PFSK-1 (cell line): ENCODE data around the gene EMILIN1.

Source experiments
- FOXP2 ChIP-seq: optimal IDR thresholded peaks from 2 replicates; pipeline ENCODE3; 2011; ENCODE audit warnings: borderline replicate concordance, control low read depth, inconsistent platforms; ENCODE audit not compliant: insufficient read depth; ENCODE audit errors: extremely low read length, extremely low read depth
- POLR2AphosphoS5 ChIP-seq: IDR thresholded peaks from 2 replicates; pipeline ENCODE4 v1.6.1; 2012; ENCODE audit warnings: low read depth, mild to moderate bottlenecking, control low read depth, low read length, moderate library complexity
- REST ChIP-seq, 2 experiments: IDR thresholded peaks; 2 replicates each; pipeline versions ENCODE4 v1.6.1 to v1.8.0; 2011 to 2012; ENCODE audit warnings: low read depth in 2 of 2, low read length in 2 of 2, control low read depth in 1 of 2, inconsistent platforms in 1 of 2, mild to moderate bottlenecking in 1 of 2, moderate library complexity in 1 of 2; ENCODE audit not compliant: insufficient read depth in 1 of 2
- SIN3A ChIP-seq: IDR thresholded peaks from 2 replicates; pipeline ENCODE4 v1.6.1; 2012; ENCODE audit warnings: mild to moderate bottlenecking, low read length, moderate library complexity, borderline replicate concordance; ENCODE audit not compliant: insufficient read depth
- TAF1 ChIP-seq: IDR thresholded peaks from 2 replicates; pipeline ENCODE4 v1.6.1; 2012; ENCODE audit warnings: low read length, control low read depth, borderline replicate concordance; ENCODE audit not compliant: insufficient read depth

Gene EMILIN1

GRCh38 chr2:27059141-27059820 is 19.1 kb upstream of the EMILIN1 start:
- TF ChIP-seq FOXP2 (no peak), SIN3A (no peak), TAF1 (no peak), POLR2AphosphoS5 (no peak), REST (IDR thresholded peaks at IDR 0.05; ENCODE audit: insufficient read depth in 1 of 2, low read depth in 2 of 2, low read length in 2 of 2) (no peak)

DNA sequence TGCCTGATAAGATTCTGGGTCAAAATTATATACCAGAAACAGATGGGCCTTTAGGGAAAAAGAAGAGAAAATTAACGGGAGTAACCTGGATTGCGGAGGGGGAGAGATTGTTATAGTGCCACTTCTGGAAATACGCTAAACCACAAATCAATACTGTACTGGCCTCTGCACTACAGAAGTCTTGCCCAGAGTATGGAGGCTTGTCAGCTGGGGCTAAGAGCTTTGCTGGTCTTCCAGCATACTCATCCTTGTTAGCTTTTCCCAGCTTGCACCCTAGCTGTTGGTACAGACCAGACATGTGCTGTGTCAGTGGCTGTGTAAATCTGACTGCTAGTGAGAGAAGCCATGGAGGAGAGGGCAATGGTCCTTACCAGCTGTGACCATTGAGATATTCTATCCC is 18.1 kb upstream of the EMILIN1 start:
- TF ChIP-seq REST (IDR thresholded peaks at IDR 0.05; ENCODE audit: insufficient read depth in 1 of 2, low read depth in 2 of 2, low read length in 2 of 2) (no peak), SIN3A (no peak), FOXP2 (no peak), TAF1 (no peak), POLR2AphosphoS5 (no peak)

DNA sequence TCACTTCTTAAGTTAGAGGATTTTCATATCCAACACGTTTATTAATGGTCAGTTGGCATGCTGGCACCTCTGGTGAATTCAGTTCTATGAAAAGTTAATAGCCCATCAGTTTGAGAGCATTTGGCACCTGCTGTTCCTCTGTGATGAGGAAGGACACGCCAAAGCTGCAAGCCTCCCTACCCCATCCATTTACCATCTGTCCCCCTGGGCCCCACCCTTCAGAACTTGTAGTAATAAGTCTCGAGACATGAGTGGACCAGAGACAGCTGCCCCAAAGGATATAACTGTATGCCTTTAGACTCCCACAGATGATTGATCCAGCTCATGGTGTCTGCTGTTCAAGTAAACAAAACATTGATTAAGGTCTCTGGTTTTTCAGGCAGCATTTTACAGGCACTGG is 13.3 kb upstream of the EMILIN1 start:
- TF ChIP-seq SIN3A (no peak), FOXP2 (no peak), REST (IDR thresholded peaks at IDR 0.05; ENCODE audit: insufficient read depth in 1 of 2, low read depth in 2 of 2, low read length in 2 of 2) (no peak)

- no peak for TF ChIP-seq TAF1
- TF ChIP-seq POLR2AphosphoS5, result no peak
- TF ChIP-seq FOXP2, result no peak
- TF ChIP-seq REST (IDR thresholded peaks at IDR 0.05; ENCODE audit: insufficient read depth in 1 of 2, low read depth in 2 of 2, low read length in 2 of 2), result no peak
- no peak for TF ChIP-seq SIN3A
Observed at GRCh38 chr2:27067385-27067784, 11.0 kb upstream of the EMILIN1 start.

DNA sequence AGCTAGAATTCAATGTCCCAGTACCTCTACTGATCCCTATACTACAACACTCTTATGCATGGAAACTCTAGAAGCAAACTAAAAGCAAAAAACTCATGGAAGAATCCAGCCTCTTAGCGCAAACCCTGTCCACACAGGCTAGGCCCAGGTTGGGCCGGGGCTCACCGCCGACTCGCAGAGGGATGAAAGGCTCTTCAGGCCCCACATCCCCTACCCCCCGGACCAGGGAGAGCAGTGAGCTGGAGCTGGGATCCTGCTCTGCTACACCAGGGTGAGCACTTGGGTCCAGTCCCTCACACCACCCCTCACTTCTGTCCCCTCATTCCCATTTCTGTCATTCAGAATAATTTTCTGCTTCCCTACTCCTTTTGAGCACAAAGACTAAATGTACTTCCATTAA is 9.0 kb upstream of the EMILIN1 start:
- TF ChIP-seq REST (IDR thresholded peaks at IDR 0.05; ENCODE audit: insufficient read depth in 1 of 2, low read depth in 2 of 2, low read length in 2 of 2) (no peak), TAF1 (no peak), FOXP2 (no peak)
